CD1c-positive myeloid dendritic cell (primary cell): ENCODE data around the gene MC1R.
A peak's percentile ranks its signal among the peaks of the same experiment; 100 is the strongest.

Experiments used
- DNase-seq: peaks from one replicate; pipeline ENCODE4 v3.0.0-alpha.2; 2016; ENCODE audit errors: extremely low spot score

Gene MC1R

DNA sequence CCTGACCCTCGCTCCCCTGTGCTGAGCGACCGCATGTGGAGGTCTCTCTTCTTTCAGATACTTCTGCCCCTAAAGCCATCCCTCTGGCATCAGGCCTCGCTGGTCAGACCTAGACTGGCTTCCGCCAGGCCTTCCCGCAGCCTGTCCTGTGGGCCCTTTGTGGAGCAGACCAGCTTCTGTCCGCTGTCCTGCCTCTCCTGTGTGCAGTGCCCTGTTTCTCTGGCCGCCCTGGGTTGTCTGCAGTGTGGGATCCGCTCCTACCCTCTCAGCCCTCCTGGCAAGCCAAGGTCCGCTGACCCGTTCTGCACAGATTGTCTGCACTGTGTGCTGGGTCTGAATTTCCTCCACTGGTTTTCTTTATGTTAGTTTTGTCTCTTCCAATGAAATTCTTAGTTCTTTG is 21.5 kb upstream of the MC1R start:
- DNase-seq: no peak

DNA sequence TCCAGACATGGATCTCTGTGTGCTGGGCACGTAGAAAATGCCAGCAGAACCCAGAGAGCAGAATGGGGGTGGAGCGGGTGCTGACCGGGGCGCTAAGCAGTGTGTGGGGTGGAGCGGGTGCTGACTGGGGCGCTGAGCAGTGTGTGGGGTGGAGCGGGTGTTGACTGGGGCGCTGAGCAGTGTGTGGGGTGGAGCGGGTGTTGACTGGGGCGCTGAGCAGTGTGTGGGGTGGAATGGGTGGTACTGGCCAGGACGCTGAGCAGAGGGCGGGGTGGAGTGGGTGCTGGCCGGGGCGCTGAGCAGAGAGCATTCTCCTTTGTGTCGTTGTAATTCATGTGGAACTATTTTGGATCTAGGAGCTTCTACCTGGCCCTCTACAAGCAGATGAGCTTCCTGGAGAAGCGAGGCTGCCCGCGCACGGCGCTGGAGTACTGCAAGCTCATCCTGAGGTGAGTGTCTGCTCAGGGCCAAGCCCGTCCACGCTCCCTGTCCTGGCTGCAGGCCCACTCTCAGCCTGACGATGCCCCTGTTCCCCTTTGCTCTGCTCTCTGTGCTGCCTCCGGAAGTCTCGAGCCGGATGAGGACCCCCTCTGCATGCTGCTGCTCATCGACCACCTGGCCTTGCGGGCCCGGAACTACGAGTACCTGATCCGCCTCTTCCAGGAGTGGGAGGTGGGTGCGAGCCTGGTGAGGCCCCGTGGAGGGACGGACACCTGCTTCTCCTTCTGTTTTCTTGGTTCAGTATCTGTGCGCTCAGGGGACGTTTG is 20.3 kb upstream of the MC1R start:
- no peak for DNase-seq

DNA sequence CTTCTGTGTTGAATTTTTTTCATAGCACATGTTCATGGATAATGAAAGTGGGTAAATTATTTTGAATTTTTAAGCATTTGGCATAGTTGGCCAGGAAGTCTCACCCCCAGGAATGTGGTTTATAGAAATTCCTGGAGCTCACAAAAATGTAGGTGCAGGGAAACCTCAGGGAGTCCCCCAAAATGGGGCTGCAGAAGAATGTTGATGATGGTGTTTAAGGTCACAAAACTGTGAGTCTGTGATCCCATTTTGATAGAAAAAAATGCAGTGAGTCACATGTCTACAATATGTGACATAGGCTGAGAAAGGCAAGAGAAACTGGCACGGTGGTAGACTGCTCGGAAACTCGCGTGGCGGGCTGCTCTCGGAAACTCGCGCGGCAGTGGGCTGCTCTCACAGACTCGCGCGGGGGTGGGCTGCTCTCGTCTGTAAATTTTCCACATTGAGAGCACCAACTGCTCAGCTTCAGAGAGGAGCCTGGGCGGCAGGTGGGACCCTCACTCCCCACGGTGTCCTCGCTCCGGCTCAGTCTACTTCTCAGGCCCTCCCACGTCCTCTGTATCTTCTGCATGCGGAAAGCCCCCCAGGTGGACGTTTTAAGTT is 18.7 kb upstream of the MC1R start:
- DNase-seq: no peak

DNA sequence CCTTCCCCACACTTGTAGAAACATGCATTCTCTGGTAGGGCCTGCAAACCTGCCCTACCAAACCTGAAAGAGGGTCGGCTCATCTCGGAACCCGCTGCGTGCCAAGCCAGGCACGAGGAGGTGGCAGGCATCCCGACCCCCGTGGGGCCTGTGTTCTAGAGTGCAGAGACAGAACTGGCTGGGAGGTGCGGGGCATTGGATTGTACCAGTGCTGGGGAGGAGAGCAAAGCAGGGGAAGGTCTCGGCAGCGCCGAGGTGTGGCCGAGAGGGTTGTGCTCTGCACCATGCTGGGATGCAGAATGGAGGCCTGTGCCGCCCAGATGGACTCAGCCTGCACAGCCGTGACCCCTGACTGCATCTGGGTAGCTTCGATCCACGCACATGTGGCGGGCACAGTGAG is 17.8 kb upstream of the MC1R start:
- DNase-seq: no peak

GRCh38 chr16:89902980-89903379 is 15.7 kb upstream of the MC1R start:
- no peak for DNase-seq

- no peak for DNase-seq
These were observed 14.7 kb upstream of the MC1R start for GRCh38 chr16:89903908-89904515.

DNA sequence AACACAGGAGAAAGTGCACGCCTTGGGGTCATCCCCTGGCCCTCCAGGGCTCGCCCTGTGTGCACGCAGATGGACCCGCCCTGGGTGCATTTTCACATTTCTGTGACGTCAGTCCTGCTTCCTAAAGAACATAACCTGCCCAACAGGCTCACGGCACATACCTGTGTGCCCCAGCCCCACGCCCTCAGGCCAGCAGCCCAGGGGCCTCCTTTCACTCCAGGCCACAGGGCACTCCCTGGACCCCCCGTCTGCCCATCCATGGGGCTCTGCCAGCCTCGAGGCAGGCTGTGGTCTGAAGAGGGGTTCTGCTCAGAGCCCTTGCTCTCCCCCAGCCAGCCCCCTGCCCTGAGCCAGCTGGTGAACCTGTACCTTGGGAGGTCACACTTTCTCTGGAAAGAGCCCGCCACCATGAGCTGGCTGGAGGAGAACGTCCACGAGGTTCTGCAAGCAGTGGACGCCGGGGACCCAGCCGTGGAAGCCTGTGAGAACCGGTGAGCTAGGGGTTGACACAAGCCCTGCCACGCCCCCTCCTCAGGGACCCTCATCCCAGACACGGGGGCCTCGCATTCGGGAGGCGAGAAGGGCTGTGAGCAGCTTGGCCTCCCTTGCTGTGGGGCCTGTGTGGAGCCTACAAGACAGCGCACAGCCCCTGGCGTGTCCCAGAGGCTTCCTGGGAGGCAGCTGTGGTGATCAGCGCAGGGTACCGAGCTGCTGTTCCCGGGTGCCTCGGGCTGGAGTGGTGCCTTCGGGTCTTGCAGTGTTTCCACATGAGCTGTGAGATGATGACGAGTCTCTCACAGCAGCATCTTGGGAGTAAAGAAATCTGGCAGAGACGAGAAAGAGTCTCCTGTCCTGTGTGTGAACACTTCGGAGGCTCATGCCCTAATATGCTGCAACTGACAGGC is 13.8 kb upstream of the MC1R start:
- DNase-seq: no peak

GRCh38 chr16:89905511-89906139 is 13.0 kb upstream of the MC1R start:
- no peak for DNase-seq

- no peak for DNase-seq
These were observed 12.3 kb upstream of the MC1R start for GRCh38 chr16:89906140-89907025.

- no peak for DNase-seq
These were observed 11.4 kb upstream of the MC1R start for GRCh38 chr16:89907055-89907814.

DNA sequence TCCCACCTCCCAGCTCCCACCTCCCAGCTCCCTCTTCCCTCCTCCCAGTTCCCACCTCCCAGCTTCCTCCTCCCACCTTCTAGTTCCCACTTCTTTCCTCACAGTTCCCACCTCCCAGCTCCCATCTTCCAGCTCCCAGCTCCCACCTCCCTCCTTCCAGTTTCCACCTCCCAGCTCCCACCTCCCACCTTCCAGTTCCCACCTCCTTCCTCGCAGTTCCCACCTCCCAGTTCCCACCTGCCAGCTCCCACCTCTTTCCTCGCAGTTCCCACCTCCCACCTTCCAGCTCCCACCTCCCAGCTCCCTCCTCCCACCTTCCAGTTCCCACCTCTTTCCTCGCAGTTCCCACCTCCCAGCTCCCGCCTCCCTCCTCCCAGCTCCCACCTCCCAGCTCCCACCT is 10.4 kb upstream of the MC1R start:
- DNase-seq: no peak

GRCh38 chr16:89909777-89910716 is 8.6 kb upstream of the MC1R start:
- DNase-seq: peak; percentile 83

DNA sequence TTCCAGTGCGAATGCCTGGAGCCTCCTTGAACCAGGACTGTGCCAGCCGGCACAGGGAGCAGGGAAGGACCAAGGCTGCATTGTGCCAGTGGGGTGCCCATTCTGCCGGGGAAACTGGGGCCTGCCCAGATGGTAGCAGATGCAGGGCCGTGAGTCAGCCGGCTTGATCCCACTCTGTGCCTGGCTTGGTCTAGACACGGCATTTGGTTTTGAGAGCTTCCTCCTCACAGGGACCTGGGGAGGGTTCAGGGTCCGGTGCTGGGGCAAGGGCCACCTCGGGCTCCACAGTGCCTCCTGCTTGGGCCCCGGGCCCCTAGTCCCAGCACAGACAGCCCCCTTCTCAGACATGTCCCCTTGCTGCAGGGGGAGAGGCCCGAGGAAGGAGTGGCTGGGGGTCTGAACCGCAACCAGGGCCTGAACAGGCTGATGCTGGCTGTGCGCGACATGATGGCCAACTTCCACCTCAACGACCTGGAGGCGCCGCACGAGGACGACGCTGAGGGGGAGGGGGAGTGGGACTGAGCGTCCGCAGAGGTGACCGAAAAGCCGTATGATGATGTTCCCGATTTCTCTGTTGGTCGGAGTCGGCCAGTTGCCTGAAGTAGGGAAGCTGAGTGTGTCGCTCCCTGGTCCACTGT is 7.8 kb upstream of the MC1R start:
- no peak for DNase-seq

DNA sequence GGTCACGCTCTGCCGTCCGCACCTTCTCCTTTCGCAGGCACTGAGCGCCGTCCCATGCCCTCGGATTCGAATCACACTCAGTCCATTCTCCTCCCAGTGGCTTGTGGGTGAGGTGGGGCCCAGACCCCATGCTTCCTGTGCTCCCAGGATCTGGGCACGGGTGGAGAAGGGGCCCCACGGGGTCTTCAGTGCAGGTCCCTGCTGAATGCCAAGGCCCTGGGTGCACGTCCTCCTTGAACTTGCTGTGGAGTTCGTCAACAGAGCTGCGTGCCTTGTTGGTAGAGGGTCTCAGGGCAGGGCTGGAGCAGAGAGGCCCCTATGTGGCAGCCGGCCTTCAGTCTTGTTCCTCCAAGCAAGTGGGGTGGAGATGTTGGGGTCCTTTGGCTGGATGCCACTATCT is 7.3 kb upstream of the MC1R start:
- no peak for DNase-seq

GRCh38 chr16:89912143-89912542 is 6.5 kb upstream of the MC1R start:
- no peak for DNase-seq

DNA sequence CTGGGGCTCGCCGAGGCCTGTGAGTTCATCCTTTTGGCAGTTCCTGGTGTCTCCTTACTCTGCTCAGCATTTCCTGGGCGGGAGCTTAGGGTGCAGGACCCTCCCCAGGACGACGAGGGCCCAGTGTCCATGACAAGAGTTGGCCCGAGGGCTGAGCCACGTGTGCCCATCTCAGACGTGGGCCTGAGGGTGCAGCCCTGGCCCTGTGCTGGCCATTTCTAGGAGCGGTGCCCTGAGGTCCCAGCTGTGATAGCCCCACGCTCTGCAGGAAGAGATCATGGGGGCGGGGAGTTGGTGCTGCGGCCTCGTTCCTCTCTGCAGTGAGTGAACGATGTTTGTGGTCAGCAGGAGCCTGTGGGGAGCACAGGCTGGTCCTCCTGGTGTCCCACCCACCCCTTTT is 6.0 kb upstream of the MC1R start:
- no peak for DNase-seq

- no peak for DNase-seq
These were observed 5.0 kb upstream of the MC1R start for GRCh38 chr16:89913408-89914387.
